ENCODE measurements around the gene STEAP4. TPM values are rescaled to one million over a fixed set of nuclear protein-coding genes. Genes with fewer than 3 reads are reported as not detected.
"Not testable (repeated sequence)": the region's sequence is repeated elsewhere in the genome, so short reads cannot be mapped to it uniquely, and the experiment has no call there.

The STEAP4 gene
- polyA plus RNA-seq, 2 donors: 3.7 to 6.2 TPM

DNA sequence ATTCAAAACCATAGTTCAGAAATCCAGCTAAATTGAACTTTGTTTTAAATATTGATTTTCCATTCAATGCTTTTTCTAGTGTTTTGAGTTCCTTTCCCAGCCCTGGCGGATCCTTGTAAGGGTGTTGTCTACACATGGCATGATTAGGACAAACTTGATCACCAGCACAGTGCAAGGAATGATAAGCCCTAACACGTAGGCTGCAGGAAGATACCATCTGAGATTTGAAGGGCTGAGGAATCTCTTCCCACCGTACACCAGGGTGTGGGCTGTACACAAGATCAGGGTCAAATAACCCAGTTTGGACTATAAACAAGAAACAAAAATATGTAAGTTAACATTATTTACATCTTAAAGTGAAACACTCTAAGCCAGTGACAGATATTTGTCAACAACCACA is 27.4 kb downstream of the STEAP4 start:
- Histone ChIP-seq H3K27ac (ENCODE audit: low read depth in 2 of 2, low read length in 1 of 2) (peak overlapping the region in 1 of 2 donors; percentile 55), H3K4me3 (ENCODE audit: low read depth in 1 of 2, low read length in 2 of 2) (no peak overlapping the region), H3K36me3 (ENCODE audit: control insufficient read depth in 2 of 2, insufficient read depth in 2 of 2, low read length in 1 of 2) (no peaks in the 10 kb centered on the region), H3K9me3 (ENCODE audit: control insufficient read depth in 2 of 2, insufficient read depth in 1 of 2, low read depth in 1 of 2, low read length in 1 of 2) (no peaks in the 10 kb centered on the region), H3K27me3 (ENCODE audit: control insufficient read depth in 1 of 2, insufficient read depth in 2 of 2, low read length in 2 of 2) (no peaks in the 10 kb centered on the region), H3K4me1 (ENCODE audit: control insufficient read depth in 2 of 2, insufficient read depth in 2 of 2, low read length in 1 of 2) (no peaks in the 10 kb centered on the region)
- WGBS, 2 donors: 65 to 69% methylated on average over 3 of the region's 3 CpGs

DNA sequence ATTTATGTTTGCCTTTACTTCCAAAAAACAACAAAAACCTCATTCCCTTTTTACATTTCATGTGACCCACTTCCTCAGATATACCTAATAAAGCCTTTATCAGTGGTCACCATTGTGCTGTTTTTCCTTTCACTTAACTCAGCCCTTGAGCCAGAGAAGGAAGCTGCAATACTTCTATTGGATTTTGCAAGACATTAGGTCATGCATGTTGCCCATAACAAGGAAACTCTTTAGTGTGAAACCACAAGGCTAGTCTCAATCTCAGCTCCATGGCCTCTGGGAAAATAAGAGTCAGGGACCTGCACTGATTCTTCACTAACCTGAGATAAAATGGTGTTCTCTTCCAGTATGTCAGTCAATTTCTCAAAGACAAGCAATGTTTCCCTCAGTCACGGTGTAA is 27.8 kb downstream of the STEAP4 start:
- H3K4me1 ChIP-seq (ENCODE audit: control insufficient read depth in 2 of 2, insufficient read depth in 2 of 2, low read length in 1 of 2): no peaks in the 10 kb centered on the region
- H3K9me3 ChIP-seq (ENCODE audit: control insufficient read depth in 2 of 2, insufficient read depth in 1 of 2, low read depth in 1 of 2, low read length in 1 of 2): no peaks in the 10 kb centered on the region
- H3K36me3 ChIP-seq (ENCODE audit: control insufficient read depth in 2 of 2, insufficient read depth in 2 of 2, low read length in 1 of 2): no peaks in the 10 kb centered on the region
- no peak overlapping the region for H3K27ac ChIP-seq (ENCODE audit: low read depth in 2 of 2, low read length in 1 of 2)
- H3K27me3 ChIP-seq (ENCODE audit: control insufficient read depth in 1 of 2, insufficient read depth in 2 of 2, low read length in 2 of 2): no peaks in the 10 kb centered on the region
- WGBS, 2 donors: 90 to 91% methylated on average over 1 of the region's 1 CpG
- H3K4me3 ChIP-seq (ENCODE audit: low read depth in 1 of 2, low read length in 2 of 2): no peak overlapping the region

DNA sequence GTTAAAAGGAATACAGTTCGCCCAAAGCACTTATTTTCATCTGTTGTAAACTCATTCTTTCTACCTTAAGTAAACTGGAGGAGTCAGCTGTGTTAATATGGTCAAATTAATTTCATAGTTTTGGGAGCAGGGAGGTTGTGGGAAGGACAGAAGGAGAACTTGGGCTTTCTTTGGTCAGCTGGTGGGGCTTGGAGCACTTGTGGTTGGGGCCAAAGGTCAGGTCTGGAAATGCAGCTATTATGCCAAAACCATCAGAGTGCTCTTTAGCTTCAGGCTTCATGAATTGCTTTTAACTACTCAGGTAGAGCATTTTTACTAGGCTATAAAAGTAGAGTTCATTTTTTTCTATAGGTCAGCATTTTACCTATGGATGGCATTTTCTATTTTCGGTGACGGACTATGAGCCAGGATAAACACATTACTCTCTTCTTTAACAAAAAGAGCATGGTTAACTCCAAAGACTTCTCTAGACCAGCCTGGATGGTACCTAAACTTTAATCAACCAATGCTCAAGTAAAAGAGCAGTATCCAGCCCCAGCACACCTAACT is 30.0 kb downstream of the STEAP4 start:
- H3K36me3 ChIP-seq (ENCODE audit: control insufficient read depth in 2 of 2, insufficient read depth in 2 of 2, low read length in 1 of 2): no peaks in the 10 kb centered on the region
- H3K4me3 ChIP-seq (ENCODE audit: low read depth in 1 of 2, low read length in 2 of 2): no peak overlapping the region
- 85 to 88% methylated on average over 3 of the region's 3 CpGs for WGBS, 2 donors
- no peak overlapping the region for H3K27ac ChIP-seq (ENCODE audit: low read depth in 2 of 2, low read length in 1 of 2)
- H3K9me3 ChIP-seq (ENCODE audit: control insufficient read depth in 2 of 2, insufficient read depth in 1 of 2, low read depth in 1 of 2, low read length in 1 of 2): no peaks in the 10 kb centered on the region
- H3K4me1 ChIP-seq (ENCODE audit: control insufficient read depth in 2 of 2, insufficient read depth in 2 of 2, low read length in 1 of 2): no peaks in the 10 kb centered on the region
- H3K27me3 ChIP-seq (ENCODE audit: control insufficient read depth in 1 of 2, insufficient read depth in 2 of 2, low read length in 2 of 2): no peaks in the 10 kb centered on the region

DNA sequence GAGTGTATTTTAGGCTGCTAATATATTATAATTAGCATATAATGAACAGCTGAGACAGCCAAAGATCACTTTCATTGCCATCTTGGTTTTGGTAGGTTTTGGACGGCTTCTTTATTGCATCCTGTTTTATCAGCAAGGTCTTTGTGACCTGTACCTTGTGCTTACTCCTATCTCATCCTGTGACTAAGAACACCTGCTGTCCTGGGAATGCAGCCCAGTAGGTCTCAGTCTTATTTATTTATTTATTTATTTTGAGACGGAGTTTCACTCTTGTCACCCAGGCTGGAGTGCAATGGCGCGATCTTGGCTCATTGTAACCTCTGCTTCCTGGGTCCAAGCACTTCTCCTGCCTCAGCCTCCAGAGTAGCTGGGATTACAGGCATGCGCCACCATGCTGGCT is 31.8 kb downstream of the STEAP4 start:
- H3K36me3 ChIP-seq (ENCODE audit: control insufficient read depth in 2 of 2, insufficient read depth in 2 of 2, low read length in 1 of 2); H3K27ac ChIP-seq (ENCODE audit: low read depth in 2 of 2, low read length in 1 of 2); H3K9me3 ChIP-seq (ENCODE audit: control insufficient read depth in 2 of 2, insufficient read depth in 1 of 2, low read depth in 1 of 2, low read length in 1 of 2); H3K4me3 ChIP-seq (ENCODE audit: low read depth in 1 of 2, low read length in 2 of 2); H3K27me3 ChIP-seq (ENCODE audit: control insufficient read depth in 1 of 2, insufficient read depth in 2 of 2, low read length in 2 of 2); H3K4me1 ChIP-seq (ENCODE audit: control insufficient read depth in 2 of 2, insufficient read depth in 2 of 2, low read length in 1 of 2): not testable (repeated sequence)
- WGBS, 2 donors: 78 to 85% methylated on average over 5 of the region's 5 CpGs

DNA sequence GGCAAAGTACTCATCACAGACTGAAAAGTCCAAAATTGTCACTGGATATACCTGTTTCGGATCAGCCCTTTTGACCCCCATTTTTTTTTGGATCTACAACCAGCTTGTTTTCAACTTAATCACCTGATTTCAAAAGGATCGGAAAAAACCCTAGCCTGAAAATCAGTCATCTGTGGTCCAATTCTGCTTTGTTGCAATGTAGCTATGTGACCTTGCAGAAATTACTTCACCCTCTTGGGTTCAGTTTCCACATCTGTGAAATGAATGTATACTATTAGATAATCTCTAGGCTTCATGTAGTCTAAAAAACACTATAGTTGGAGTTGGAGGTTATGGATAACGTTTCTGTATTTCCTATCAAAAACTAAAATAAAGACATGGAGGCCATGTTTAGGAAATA is 37.1 kb downstream of the STEAP4 start:
- Histone ChIP-seq H3K27ac (ENCODE audit: low read depth in 2 of 2, low read length in 1 of 2) (no peak overlapping the region), H3K36me3 (ENCODE audit: control insufficient read depth in 2 of 2, insufficient read depth in 2 of 2, low read length in 1 of 2) (no peaks in the 10 kb centered on the region)
- 85% methylated on average over 3 of the region's 3 CpGs for WGBS, 2 donors

DNA sequence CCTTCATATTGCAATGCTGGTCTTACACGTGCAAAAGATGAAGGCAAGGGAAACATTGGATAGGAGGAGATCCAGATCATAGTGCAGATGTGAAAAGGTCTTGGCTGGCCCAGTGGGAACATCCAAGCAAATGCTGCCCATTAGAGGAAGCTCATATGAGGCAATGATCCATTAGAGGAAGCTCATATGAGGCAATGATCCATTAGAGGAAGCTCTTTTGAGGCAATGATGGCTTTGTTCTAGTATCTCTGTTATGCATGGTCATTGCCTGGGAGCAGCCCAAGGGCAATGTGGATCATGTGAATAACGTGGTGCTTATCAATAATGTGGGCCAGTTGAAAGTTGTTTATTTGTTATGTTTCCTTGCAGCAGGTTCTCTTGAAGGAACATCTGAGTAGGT is 37.8 kb downstream of the STEAP4 start:
- Histone ChIP-seq H3K4me3 (ENCODE audit: low read depth in 1 of 2, low read length in 2 of 2) (no peak overlapping the region), H3K27ac (ENCODE audit: low read depth in 2 of 2, low read length in 1 of 2) (no peak overlapping the region), H3K9me3 (ENCODE audit: control insufficient read depth in 2 of 2, insufficient read depth in 1 of 2, low read depth in 1 of 2, low read length in 1 of 2) (no peaks in the 10 kb centered on the region), H3K4me1 (ENCODE audit: control insufficient read depth in 2 of 2, insufficient read depth in 2 of 2, low read length in 1 of 2) (no peaks in the 10 kb centered on the region), H3K27me3 (ENCODE audit: control insufficient read depth in 1 of 2, insufficient read depth in 2 of 2, low read length in 2 of 2) (no peaks in the 10 kb centered on the region), H3K36me3 (ENCODE audit: control insufficient read depth in 2 of 2, insufficient read depth in 2 of 2, low read length in 1 of 2) (no peaks in the 10 kb centered on the region)
- 56 to 61% methylated on average over 2 of the region's 2 CpGs for WGBS, 2 donors

More for the DNA sequence above, 37.1 kb downstream of the STEAP4 start:
- H3K4me3 ChIP-seq (ENCODE audit: low read depth in 1 of 2, low read length in 2 of 2): no peak overlapping the region
- no peaks in the 10 kb centered on the region for H3K4me1 ChIP-seq (ENCODE audit: control insufficient read depth in 2 of 2, insufficient read depth in 2 of 2, low read length in 1 of 2)
- no peaks in the 10 kb centered on the region for H3K9me3 ChIP-seq (ENCODE audit: control insufficient read depth in 2 of 2, insufficient read depth in 1 of 2, low read depth in 1 of 2, low read length in 1 of 2)
- H3K27me3 ChIP-seq (ENCODE audit: control insufficient read depth in 1 of 2, insufficient read depth in 2 of 2, low read length in 2 of 2): no peaks in the 10 kb centered on the region

DNA sequence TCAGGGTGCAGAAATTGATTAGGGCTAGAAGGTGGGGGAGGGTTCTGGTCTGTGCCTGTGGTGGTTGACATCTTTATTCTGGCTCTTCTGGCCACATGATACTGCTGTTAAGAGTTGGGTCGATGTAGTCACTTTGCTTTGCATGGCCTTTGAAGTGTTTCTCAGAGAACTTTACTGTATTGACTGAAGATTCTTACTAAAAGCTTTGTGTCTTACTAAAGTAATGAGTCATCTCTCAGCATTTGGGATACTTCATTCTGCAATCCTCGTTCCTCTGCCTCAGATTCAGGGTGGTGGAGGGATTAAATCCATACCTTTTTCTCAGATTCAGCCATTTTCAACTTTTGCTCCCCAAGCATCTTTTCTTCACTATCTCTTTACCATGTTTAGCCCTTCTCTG is 38.6 kb downstream of the STEAP4 start:
- Histone ChIP-seq H3K4me3 (ENCODE audit: low read depth in 1 of 2, low read length in 2 of 2) (no peak overlapping the region), H3K4me1 (ENCODE audit: control insufficient read depth in 2 of 2, insufficient read depth in 2 of 2, low read length in 1 of 2) (no peaks in the 10 kb centered on the region), H3K27ac (ENCODE audit: low read depth in 2 of 2, low read length in 1 of 2) (no peak overlapping the region), H3K36me3 (ENCODE audit: control insufficient read depth in 2 of 2, insufficient read depth in 2 of 2, low read length in 1 of 2) (no peaks in the 10 kb centered on the region), H3K27me3 (ENCODE audit: control insufficient read depth in 1 of 2, insufficient read depth in 2 of 2, low read length in 2 of 2) (no peaks in the 10 kb centered on the region), H3K9me3 (ENCODE audit: control insufficient read depth in 2 of 2, insufficient read depth in 1 of 2, low read depth in 1 of 2, low read length in 1 of 2) (no peaks in the 10 kb centered on the region)
- WGBS, 2 donors: 66 to 76% methylated on average over 2 of the region's 2 CpGs

DNA sequence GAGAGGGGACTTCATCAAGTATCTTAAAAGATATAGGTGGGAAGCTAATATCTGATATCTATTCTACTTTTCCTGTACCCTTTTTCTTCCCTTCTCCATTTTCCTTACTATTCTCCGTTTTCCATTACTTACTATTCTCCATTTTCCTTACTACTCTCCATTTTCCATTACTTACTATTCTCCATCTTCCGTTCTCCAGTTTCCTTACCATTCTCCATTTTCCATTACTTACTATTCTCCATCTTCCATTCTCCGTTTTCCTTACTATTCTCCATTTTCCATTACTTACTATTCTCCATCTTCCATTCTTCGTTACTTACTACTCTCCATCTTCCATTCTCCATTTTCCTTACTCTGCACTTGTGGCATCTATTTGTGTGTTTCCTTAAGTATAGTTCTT is 39.3 kb downstream of the STEAP4 start:
- whole genome bisulfite sequencing, 2 donors: 89 to 95% methylated on average over 4 of the region's 4 CpGs
- Histone ChIP-seq H3K4me3 (ENCODE audit: low read depth in 1 of 2, low read length in 2 of 2) (no peak overlapping the region), H3K27me3 (ENCODE audit: control insufficient read depth in 1 of 2, insufficient read depth in 2 of 2, low read length in 2 of 2) (no peaks in the 10 kb centered on the region), H3K4me1 (ENCODE audit: control insufficient read depth in 2 of 2, insufficient read depth in 2 of 2, low read length in 1 of 2) (no peaks in the 10 kb centered on the region), H3K27ac (ENCODE audit: low read depth in 2 of 2, low read length in 1 of 2) (no peak overlapping the region), H3K9me3 (ENCODE audit: control insufficient read depth in 2 of 2, insufficient read depth in 1 of 2, low read depth in 1 of 2, low read length in 1 of 2) (no peaks in the 10 kb centered on the region), H3K36me3 (ENCODE audit: control insufficient read depth in 2 of 2, insufficient read depth in 2 of 2, low read length in 1 of 2) (no peaks in the 10 kb centered on the region)

DNA sequence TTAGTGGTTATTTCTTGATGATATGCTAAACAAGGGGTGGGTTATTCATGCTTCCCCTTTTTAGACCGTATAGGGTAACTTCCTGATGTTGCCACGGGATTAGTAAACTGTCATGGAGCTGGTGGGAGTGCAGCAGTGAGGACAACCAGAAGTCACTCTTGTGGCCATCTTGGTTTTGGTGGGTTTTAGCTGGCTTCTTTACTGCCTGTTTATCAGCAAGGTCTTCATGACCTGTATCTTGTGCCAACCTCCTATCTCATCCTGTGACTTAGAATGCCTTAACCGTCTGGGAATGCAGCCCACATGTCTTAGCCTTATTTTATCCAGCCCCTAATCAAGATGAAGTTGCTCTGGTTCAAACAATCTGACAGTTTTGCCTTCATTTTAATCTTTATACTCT is 41.7 kb downstream of the STEAP4 start:
- H3K4me3 ChIP-seq (ENCODE audit: low read depth in 1 of 2, low read length in 2 of 2): not testable (repeated sequence)
- 69 to 75% methylated on average over 3 of the region's 3 CpGs for WGBS, 2 donors

DNA sequence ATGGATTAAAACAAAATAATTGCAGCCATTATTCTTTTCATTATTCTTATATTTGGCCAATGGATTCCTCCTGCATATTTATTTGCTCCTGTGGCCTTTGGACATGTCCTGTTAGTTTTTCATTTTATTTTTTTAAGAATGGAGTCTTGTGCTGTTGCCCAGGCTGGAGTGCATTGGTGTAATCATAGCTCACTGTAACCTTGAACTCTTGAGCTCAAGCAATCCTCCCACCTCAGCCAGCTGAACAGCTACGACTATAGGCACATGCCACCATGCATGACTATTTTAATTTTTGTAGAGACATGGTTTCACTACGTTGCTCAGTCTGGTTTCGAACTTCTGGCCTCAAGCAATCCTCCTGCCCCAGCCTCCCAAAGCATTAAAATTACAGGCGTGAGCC is 44.1 kb downstream of the STEAP4 start:
- Histone ChIP-seq H3K36me3 (ENCODE audit: control insufficient read depth in 2 of 2, insufficient read depth in 2 of 2, low read length in 1 of 2) (no peaks in the 10 kb centered on the region), H3K4me1 (ENCODE audit: control insufficient read depth in 2 of 2, insufficient read depth in 2 of 2, low read length in 1 of 2) (no peaks in the 10 kb centered on the region), H3K4me3 (ENCODE audit: low read depth in 1 of 2, low read length in 2 of 2) (no peak overlapping the region), H3K9me3 (ENCODE audit: control insufficient read depth in 2 of 2, insufficient read depth in 1 of 2, low read depth in 1 of 2, low read length in 1 of 2) (no peaks in the 10 kb centered on the region), H3K27ac (ENCODE audit: low read depth in 2 of 2, low read length in 1 of 2) (no peak overlapping the region), H3K27me3 (ENCODE audit: control insufficient read depth in 1 of 2, insufficient read depth in 2 of 2, low read length in 2 of 2) (no peaks in the 10 kb centered on the region)
- 80 to 86% methylated on average over 4 of the region's 4 CpGs for WGBS, 2 donors

More for the DNA sequence above, 41.7 kb downstream of the STEAP4 start:
- H3K9me3 ChIP-seq (ENCODE audit: control insufficient read depth in 2 of 2, insufficient read depth in 1 of 2, low read depth in 1 of 2, low read length in 1 of 2); H3K27ac ChIP-seq (ENCODE audit: low read depth in 2 of 2, low read length in 1 of 2); H3K4me1 ChIP-seq (ENCODE audit: control insufficient read depth in 2 of 2, insufficient read depth in 2 of 2, low read length in 1 of 2); H3K27me3 ChIP-seq (ENCODE audit: control insufficient read depth in 1 of 2, insufficient read depth in 2 of 2, low read length in 2 of 2); H3K36me3 ChIP-seq (ENCODE audit: control insufficient read depth in 2 of 2, insufficient read depth in 2 of 2, low read length in 1 of 2): not testable (repeated sequence)

All from esophagus (tissue), 2 donors.